Peyer's patch (tissue), 4 donors: ENCODE results near the gene NPM1.

Source experiments
- POLR2A ChIP-seq, 2 donors: fragments of 450-650 bp; IDR thresholded peaks; one replicate each; pipeline ENCODE4 v1.5.1; 2017; ENCODE audit warnings: antibody characterized with exemption in 2 of 2, mild to moderate bottlenecking in 2 of 2, moderate library complexity in 2 of 2
- TF ChIP-seq, protein P1 (sequence below), 6 experiments: fragments of 450-650 bp in 4 of 6; fragments of 200-600 bp in 2 of 6; sonication (generic) in 1 of 6; IDR thresholded peaks; one replicate each; pipeline ENCODE4 v1.5.1; 2017 to 2019; ENCODE audit warnings: antibody characterized with exemption in 6 of 6, mild to moderate bottlenecking in 3 of 6, moderate library complexity in 1 of 6

DNA sequence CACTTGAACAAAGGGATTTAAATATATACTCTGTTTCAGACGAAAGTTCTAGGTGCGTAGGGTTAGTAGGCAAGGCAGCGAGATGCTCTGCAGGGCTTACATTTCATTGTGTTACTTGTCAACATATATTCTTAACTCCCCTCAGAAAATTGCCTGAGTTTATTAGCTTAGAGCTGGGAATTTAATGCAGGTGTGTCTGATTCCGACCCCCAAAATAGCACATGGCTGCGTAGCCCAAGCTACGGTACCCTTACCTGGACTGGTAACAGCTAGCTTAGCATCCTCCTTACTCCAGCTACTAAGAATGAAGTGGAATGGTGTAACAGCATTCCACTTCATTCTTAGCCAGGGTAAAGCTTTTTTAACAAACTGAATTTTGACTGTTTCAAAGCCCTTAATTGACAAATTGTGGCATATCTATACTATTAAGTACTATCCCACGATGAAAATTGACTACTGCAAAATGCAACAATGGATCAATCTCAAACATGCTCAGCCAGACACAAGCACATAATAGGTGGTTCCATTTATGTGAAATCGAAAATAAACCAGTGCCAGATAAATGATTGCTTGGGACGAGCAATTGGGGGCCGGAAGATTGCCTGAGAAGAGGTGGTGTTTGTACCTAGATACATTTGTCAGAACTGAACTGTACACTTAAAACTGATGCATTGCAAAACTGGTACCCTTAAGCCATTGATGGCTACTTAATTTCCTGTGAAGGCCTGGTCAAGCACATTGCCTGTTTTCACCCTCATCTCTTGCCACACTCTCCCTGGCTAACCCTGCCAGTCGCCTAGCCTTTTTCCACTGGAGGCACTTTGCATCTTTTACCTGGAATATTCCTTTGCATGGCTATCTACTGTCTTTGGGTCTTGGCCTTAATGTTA lies 28.8 kb downstream of the NPM1 start:
- TF ChIP-seq, protein P1, sequence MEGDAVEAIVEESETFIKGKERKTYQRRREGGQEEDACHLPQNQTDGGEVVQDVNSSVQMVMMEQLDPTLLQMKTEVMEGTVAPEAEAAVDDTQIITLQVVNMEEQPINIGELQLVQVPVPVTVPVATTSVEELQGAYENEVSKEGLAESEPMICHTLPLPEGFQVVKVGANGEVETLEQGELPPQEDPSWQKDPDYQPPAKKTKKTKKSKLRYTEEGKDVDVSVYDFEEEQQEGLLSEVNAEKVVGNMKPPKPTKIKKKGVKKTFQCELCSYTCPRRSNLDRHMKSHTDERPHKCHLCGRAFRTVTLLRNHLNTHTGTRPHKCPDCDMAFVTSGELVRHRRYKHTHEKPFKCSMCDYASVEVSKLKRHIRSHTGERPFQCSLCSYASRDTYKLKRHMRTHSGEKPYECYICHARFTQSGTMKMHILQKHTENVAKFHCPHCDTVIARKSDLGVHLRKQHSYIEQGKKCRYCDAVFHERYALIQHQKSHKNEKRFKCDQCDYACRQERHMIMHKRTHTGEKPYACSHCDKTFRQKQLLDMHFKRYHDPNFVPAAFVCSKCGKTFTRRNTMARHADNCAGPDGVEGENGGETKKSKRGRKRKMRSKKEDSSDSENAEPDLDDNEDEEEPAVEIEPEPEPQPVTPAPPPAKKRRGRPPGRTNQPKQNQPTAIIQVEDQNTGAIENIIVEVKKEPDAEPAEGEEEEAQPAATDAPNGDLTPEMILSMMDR (IDR thresholded peaks at IDR 0.05) = no peak
- no peak for TF ChIP-seq POLR2A (IDR thresholded peaks at IDR 0.05)
